ENCODE data around the gene MAPK12. TPM values are rescaled to one million over a fixed set of nuclear protein-coding genes. Genes with fewer than 3 reads are reported as not detected.
A peak's percentile ranks its signal among the peaks of the same experiment; 100 is the strongest.

Gene MAPK12
- total and polyA plus RNA-seq, 9 of the 15 experiments (the other 6 are each of a cell fraction or from before 2014, with no cell fraction given): 0.79 to 71.5 (median 32.8) TPM

GRCh38 chr22:50218996-50219727 lies 42.3 kb downstream of the MAPK12 start (continued):
- no peak for TF ChIP-seq CHD7 (IDR thresholded peaks at IDR 0.05; ENCODE audit: low read depth, low read length)
- no peak for TF ChIP-seq ZNF57 (CRISPR knock-in tag; IDR thresholded peaks at IDR 0.05)
- no peak for TF ChIP-seq POLR2B (IDR thresholded peaks at IDR 0.05; ENCODE audit: low read depth, partially characterized antibody)
- TF ChIP-seq MEF2A (IDR thresholded peaks at IDR 0.05; ENCODE audit: control insufficient read depth, low read depth, low read length): no peak
- TF ChIP-seq RBM22 (IDR thresholded peaks at IDR 0.05; ENCODE audit: low read depth, low read length, poor library complexity, severe bottlenecking): peak; percentile 30
- no peak for TF ChIP-seq TGIF2 (CRISPR knock-in tag; IDR thresholded peaks at IDR 0.05)
- TF ChIP-seq ZNF274 (IDR thresholded peaks at IDR 0.05; ENCODE audit: borderline replicate concordance, low read depth, low read length): no peak
- no peak for TF ChIP-seq CBFB (CRISPR knock-in tag; IDR thresholded peaks at IDR 0.05)
- TF ChIP-seq GTF2E2 (tag; IDR thresholded peaks at IDR 0.05): no peak
- TF ChIP-seq ZNF449 (CRISPR knock-in tag; IDR thresholded peaks at IDR 0.05): no peak
- no peak for TF ChIP-seq CBX1 (IDR thresholded peaks at IDR 0.05; ENCODE audit: low read depth)
- no peak for TF ChIP-seq CSDE1 (IDR thresholded peaks at IDR 0.05)
- TF ChIP-seq ZKSCAN1 (IDR thresholded peaks at IDR 0.05; ENCODE audit: low read depth, low read length): no peak
- TF ChIP-seq TAF9B (IDR thresholded peaks at IDR 0.05; ENCODE audit: partially characterized antibody): peak; percentile 31
- no peak for TF ChIP-seq GTF2B (IDR thresholded peaks at IDR 0.05; ENCODE audit: extremely low read depth, insufficient read length)
